LNCaP clone FGC (cell line): ENCODE data around the gene RBM33.

Experiments
- DNase-seq: peaks from one replicate; pipeline ENCODE4 v3.0.0-alpha.2; 2011; ENCODE audit warnings: low read depth
- H3K4me3 ChIP-seq: 2 replicates; pipeline ENCODE4 v1.5.1; 2011; ENCODE audit warnings: mild to moderate bottlenecking, low read depth, low read length, control low read depth
- CTCF ChIP-seq: IDR thresholded peaks from 2 replicates; pipeline ENCODE4 v1.5.1; 2012; ENCODE audit warnings: mild to moderate bottlenecking; ENCODE audit not compliant: control insufficient read depth, insufficient read depth; ENCODE audit errors: extremely low read depth

Gene RBM33

GRCh38 chr7:155710530-155710929, 66.1 kb downstream of the RBM33 start:
- no peak overlapping the region for H3K4me3 ChIP-seq
- TF ChIP-seq CTCF = no peak
- no peak for DNase-seq

- no peak for DNase-seq
- TF ChIP-seq CTCF = no peak
- H3K4me3 ChIP-seq = no peak overlapping the region
These were observed 66.6 kb downstream of the RBM33 start for GRCh38 chr7:155711081-155711480.

- no peak for DNase-seq
- no peak for TF ChIP-seq CTCF
These were observed 68.9 kb downstream of the RBM33 start for GRCh38 chr7:155713384-155713783.

GRCh38 chr7:155714702-155715101, 70.2 kb downstream of the RBM33 start:
- DNase-seq = no peak
- no peak for TF ChIP-seq CTCF

More at GRCh38 chr7:155713384-155713783, 68.9 kb downstream of the RBM33 start:
- H3K4me3 ChIP-seq = no peak overlapping the region

GRCh38 chr7:155715111-155715805, 70.8 kb downstream of the RBM33 start:
- TF ChIP-seq CTCF = no peak
- no peak overlapping the region for H3K4me3 ChIP-seq
- no peak for DNase-seq

More at GRCh38 chr7:155714702-155715101, 70.2 kb downstream of the RBM33 start:
- H3K4me3 ChIP-seq = no peak overlapping the region

- no peak for DNase-seq
- H3K4me3 ChIP-seq = no peak overlapping the region
- no peak for TF ChIP-seq CTCF
These were observed 72.7 kb downstream of the RBM33 start for GRCh38 chr7:155717010-155717744.
